Stimulated activated CD8-positive, alpha-beta memory T cell treated with anti-CD3 and anti-CD28 coated beads, Interleukin-15, amount 100 ng/mL, for 24 hours (primary cell): ENCODE results near the gene ZNF549.

Experiments
- DNase-seq: peaks from one replicate; pipeline ENCODE4 v3.0.0-alpha.2; 2020; ENCODE audit warnings: low read depth

ZNF549 gene

GRCh38 chr19:57566396-57567265, 39.5 kb downstream of the ZNF549 start:
- no peak for DNase-seq

GRCh38 chr19:57570707-57571106, 43.6 kb downstream of the ZNF549 start:
- DNase-seq, result no peak

GRCh38 chr19:57572415-57572947, 45.3 kb downstream of the ZNF549 start:
- no peak for DNase-seq

- DNase-seq, result no peak
Measured at GRCh38 chr19:57576661-57577060, 49.5 kb downstream of the ZNF549 start.

- peak; percentile 66 for DNase-seq
Measured at GRCh38 chr19:57578487-57579205, 51.5 kb downstream of the ZNF549 start, which contains the start of gene ZNF416. Gene ZNF416, minus strand, starts transcription at chr19:57578911. Its CDS starts 207 bp downstream, at chr19:57578704.

GRCh38 chr19:57583104-57583520, 56.0 kb downstream of the ZNF549 start:
- DNase-seq, result no peak

GRCh38 chr19:57583521-57584416, 56.6 kb downstream of the ZNF549 start, which contains the start of gene ZIK1:
Gene ZIK1, plus strand, starts transcription at chr19:57584145. Its CDS starts 212 bp downstream, at chr19:57584357.
- peak; percentile 51 for DNase-seq

DNA sequence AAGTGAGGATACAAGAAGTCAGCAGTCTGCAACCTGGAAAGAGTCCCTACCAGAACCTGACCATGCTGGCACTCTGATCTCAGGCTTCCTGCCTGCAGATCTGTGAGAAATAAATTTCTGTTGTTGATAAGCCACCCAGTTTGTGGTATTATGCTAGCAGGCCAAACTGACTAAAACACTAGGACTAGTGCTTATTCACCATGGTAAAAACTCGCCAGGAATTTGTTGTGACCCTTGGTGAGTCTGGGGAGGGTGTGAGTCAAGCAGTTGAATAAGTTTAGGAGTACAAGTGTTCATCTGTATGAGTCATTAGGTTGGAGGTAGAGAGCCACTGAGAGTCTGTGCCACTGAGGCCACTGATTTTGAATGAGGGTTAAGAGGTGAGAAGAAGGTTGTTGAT, 60.4 kb downstream of the ZNF549 start:
- no peak for DNase-seq

- no peak for DNase-seq
Measured at GRCh38 chr19:57599377-57599760, 72.2 kb downstream of the ZNF549 start.

- DNase-seq, result peak; percentile 72
Measured at GRCh38 chr19:57599761-57600383, 72.7 kb downstream of the ZNF549 start, which contains the start of gene ZNF530. Gene ZNF530, plus strand, starts transcription at chr19:57599885. Its CDS starts 4,461 bp downstream, at chr19:57604346.

DNA sequence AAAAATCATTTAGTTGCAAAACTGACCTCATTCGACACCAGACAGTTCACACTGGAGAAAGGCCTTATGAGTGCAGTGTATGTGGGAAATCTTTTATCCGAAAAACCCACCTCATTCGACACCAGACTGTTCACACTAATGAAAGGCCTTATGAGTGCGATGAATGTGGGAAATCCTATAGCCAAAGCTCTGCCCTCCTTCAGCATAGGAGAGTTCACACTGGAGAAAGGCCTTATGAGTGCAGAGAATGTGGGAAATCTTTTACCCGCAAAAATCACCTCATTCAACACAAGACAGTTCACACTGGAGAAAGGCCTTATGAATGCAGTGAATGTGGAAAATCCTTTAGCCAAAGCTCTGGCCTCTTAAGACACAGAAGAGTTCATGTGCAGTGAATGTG, 79.8 kb downstream of the ZNF549 start:
- DNase-seq, result no peak
